Peyer's patch (tissue), 4 donors: Measurements from ENCODE around the gene PLOD3.

Experiments
- POLR2A ChIP-seq, 2 donors: fragments of 450-650 bp; IDR thresholded peaks; one replicate each; pipeline ENCODE4 v1.5.1; 2017; ENCODE audit warnings: antibody characterized with exemption in 2 of 2, mild to moderate bottlenecking in 2 of 2, moderate library complexity in 2 of 2
- TF ChIP-seq, protein P1 (sequence below), 6 experiments: fragments of 450-650 bp in 4 of 6; fragments of 200-600 bp in 2 of 6; sonication (generic) in 1 of 6; IDR thresholded peaks; one replicate each; pipeline ENCODE4 v1.5.1; 2017 to 2019; ENCODE audit warnings: antibody characterized with exemption in 6 of 6, mild to moderate bottlenecking in 3 of 6, moderate library complexity in 1 of 6

- TF ChIP-seq POLR2A (IDR thresholded peaks at IDR 0.05): no peak
- TF ChIP-seq, protein P1, sequence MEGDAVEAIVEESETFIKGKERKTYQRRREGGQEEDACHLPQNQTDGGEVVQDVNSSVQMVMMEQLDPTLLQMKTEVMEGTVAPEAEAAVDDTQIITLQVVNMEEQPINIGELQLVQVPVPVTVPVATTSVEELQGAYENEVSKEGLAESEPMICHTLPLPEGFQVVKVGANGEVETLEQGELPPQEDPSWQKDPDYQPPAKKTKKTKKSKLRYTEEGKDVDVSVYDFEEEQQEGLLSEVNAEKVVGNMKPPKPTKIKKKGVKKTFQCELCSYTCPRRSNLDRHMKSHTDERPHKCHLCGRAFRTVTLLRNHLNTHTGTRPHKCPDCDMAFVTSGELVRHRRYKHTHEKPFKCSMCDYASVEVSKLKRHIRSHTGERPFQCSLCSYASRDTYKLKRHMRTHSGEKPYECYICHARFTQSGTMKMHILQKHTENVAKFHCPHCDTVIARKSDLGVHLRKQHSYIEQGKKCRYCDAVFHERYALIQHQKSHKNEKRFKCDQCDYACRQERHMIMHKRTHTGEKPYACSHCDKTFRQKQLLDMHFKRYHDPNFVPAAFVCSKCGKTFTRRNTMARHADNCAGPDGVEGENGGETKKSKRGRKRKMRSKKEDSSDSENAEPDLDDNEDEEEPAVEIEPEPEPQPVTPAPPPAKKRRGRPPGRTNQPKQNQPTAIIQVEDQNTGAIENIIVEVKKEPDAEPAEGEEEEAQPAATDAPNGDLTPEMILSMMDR (IDR thresholded peaks at IDR 0.05): no peak
Measured at GRCh38 chr7:101212014-101212413, 5.4 kb downstream of the PLOD3 start.
